Neural cell (in vitro differentiated cells): ENCODE data around the gene TGOLN2. TPM values are rescaled to one million over a fixed set of nuclear protein-coding genes. Genes with fewer than 3 reads are reported as not detected.

Experiments
- H2AFZ ChIP-seq: fragments of 200-600, 300-800 bp; sonication (generic), shearing (Covaris generic); 2 replicates; pipeline ENCODE4 v1.6.0; 2014; ENCODE audit warnings: low read depth, mild to moderate bottlenecking, antibody characterized with exemption, low read length, moderate library complexity
- H3F3A ChIP-seq: fragments of 200-600 bp; shearing (Covaris generic); 2 replicates; pipeline ENCODE4 v1.6.1; 2016; ENCODE audit warnings: mild to moderate bottlenecking, moderate library complexity, mixed read lengths, antibody characterized with exemption, low read length; ENCODE audit not compliant: insufficient read depth, poor library complexity, severe bottlenecking
- H3K27ac ChIP-seq: fragments of 200-600, 300-800 bp; sonication (generic), shearing (Covaris generic); 2 replicates; pipeline ENCODE4 v1.5.1; 2014; ENCODE audit warnings: mild to moderate bottlenecking, low read length, moderate library complexity
- H3K27me3 ChIP-seq: fragments of 300-800, 200-600 bp; sonication (generic), shearing (Covaris generic); 2 replicates; pipeline ENCODE4 v1.6.0; 2014; ENCODE audit warnings: mild to moderate bottlenecking, low read depth, low read length, moderate library complexity; ENCODE audit not compliant: insufficient read depth
- H3K36me3 ChIP-seq: fragments of 300-800, 200-600 bp; sonication (generic), shearing (Covaris generic); 2 replicates; pipeline ENCODE4 v1.5.1; 2014; ENCODE audit warnings: mild to moderate bottlenecking, antibody characterized with exemption, low read length, moderate library complexity; ENCODE audit not compliant: insufficient read depth
- H3K4me2 ChIP-seq: fragments of 300-800, 200-600 bp; sonication (generic), shearing (Covaris generic); 2 replicates; pipeline ENCODE4 v1.6.0; 2014; ENCODE audit warnings: mild to moderate bottlenecking, low read length
- H3K4me3 ChIP-seq: fragments of 300-800, 200-600 bp; sonication (generic), shearing (Covaris generic); 2 replicates; pipeline ENCODE4 v1.5.1; 2014; ENCODE audit warnings: mild to moderate bottlenecking, low read length, moderate library complexity
- H3K79me2 ChIP-seq: fragments of 200-600 bp; shearing (Covaris generic); replicated peaks from 2 replicates; pipeline ENCODE4 v1.6.0; 2014; ENCODE audit warnings: mild to moderate bottlenecking, low read length, moderate library complexity; ENCODE audit not compliant: insufficient read depth
- H3K9ac ChIP-seq: fragments of 300-800, 200-600 bp; sonication (generic), shearing (Covaris generic); 2 replicates; pipeline ENCODE4 v1.6.1; 2016; ENCODE audit warnings: mild to moderate bottlenecking, low read length, mixed read lengths
- H3K9me2 ChIP-seq: fragments of 200-600 bp; shearing (Covaris generic); 2 replicates; pipeline ENCODE4 v1.6.1; 2016; ENCODE audit warnings: mild to moderate bottlenecking, low read length, mixed read lengths; ENCODE audit not compliant: insufficient read depth
- H3K9me3 ChIP-seq: fragments of 200-600, 300-800 bp; sonication (generic), shearing (Covaris generic); 2 replicates; pipeline ENCODE4 v1.6.1; 2016; ENCODE audit warnings: mild to moderate bottlenecking, mixed run types, low read length, moderate library complexity, mixed read lengths
- H4K20me1 ChIP-seq: fragments of 200-600 bp; shearing (Covaris generic); 2 replicates; pipeline ENCODE4 v1.6.1; 2016; ENCODE audit warnings: mild to moderate bottlenecking, mixed run types; ENCODE audit not compliant: insufficient read depth
- EP300 ChIP-seq: fragments of 450-650 bp; conservative IDR thresholded peaks from 2 replicates; pipeline ENCODE4 v1.6.1; 2014; ENCODE audit warnings: antibody characterized with exemption, mild to moderate bottlenecking, moderate library complexity; ENCODE audit not compliant: poor library complexity, severe bottlenecking
- EZH2 ChIP-seq: fragments of 200-600, 300-800 bp; shearing (Covaris generic), sonication (generic); IDR thresholded peaks from 2 replicates; pipeline ENCODE4 v1.6.1; 2014; ENCODE audit warnings: antibody characterized with exemption, low read length, borderline replicate concordance, mild to moderate bottlenecking; ENCODE audit not compliant: insufficient read depth, poor library complexity, severe bottlenecking
- MXI1 ChIP-seq: fragments of 450-650 bp; conservative IDR thresholded peaks from 2 replicates; pipeline ENCODE4 v1.6.1; 2014; ENCODE audit warnings: antibody characterized with exemption, mild to moderate bottlenecking; ENCODE audit not compliant: poor library complexity, severe bottlenecking
- POLR2AphosphoS5 ChIP-seq: IDR thresholded peaks from 2 replicates; pipeline ENCODE4 v1.6.1; 2012
- RAD21 ChIP-seq: fragments of 450-650 bp; conservative IDR thresholded peaks from 2 replicates; pipeline ENCODE4 v1.6.1; 2014; ENCODE audit warnings: antibody characterized with exemption, mild to moderate bottlenecking, moderate library complexity
- SMC3 ChIP-seq: fragments of 450-650 bp; conservative IDR thresholded peaks from 2 replicates; pipeline ENCODE4 v1.6.1; 2014; ENCODE audit warnings: antibody characterized with exemption, mild to moderate bottlenecking, moderate library complexity; ENCODE audit not compliant: poor library complexity
- TAF1 ChIP-seq: IDR thresholded peaks from 2 replicates; pipeline ENCODE4 v1.6.1; 2012; ENCODE audit warnings: low read depth
- polyA plus RNA-seq: library from polyadenylated mRNA; depleted of rRNA; stranded (reverse); fragments of >200 nt; gene quantifications from 2 replicates; pipeline ENCODE4 v1.2.3, GENCODE V29; 2014
- TF ChIP-seq, protein P1 (sequence below): IDR thresholded peaks from 2 replicates; pipeline ENCODE4 v1.6.1; 2012; ENCODE audit warnings: borderline replicate concordance
- TF ChIP-seq, protein P2 (sequence below): fragments of 450-650 bp; IDR thresholded peaks from 2 replicates; pipeline ENCODE4 v1.5.1; 2014; ENCODE audit warnings: antibody characterized with exemption, mild to moderate bottlenecking, moderate library complexity; ENCODE audit not compliant: poor library complexity, severe bottlenecking

TGOLN2 gene
- polyA plus RNA-seq, 1 donor from 2014 or later = 22.7 TPM

DNA sequence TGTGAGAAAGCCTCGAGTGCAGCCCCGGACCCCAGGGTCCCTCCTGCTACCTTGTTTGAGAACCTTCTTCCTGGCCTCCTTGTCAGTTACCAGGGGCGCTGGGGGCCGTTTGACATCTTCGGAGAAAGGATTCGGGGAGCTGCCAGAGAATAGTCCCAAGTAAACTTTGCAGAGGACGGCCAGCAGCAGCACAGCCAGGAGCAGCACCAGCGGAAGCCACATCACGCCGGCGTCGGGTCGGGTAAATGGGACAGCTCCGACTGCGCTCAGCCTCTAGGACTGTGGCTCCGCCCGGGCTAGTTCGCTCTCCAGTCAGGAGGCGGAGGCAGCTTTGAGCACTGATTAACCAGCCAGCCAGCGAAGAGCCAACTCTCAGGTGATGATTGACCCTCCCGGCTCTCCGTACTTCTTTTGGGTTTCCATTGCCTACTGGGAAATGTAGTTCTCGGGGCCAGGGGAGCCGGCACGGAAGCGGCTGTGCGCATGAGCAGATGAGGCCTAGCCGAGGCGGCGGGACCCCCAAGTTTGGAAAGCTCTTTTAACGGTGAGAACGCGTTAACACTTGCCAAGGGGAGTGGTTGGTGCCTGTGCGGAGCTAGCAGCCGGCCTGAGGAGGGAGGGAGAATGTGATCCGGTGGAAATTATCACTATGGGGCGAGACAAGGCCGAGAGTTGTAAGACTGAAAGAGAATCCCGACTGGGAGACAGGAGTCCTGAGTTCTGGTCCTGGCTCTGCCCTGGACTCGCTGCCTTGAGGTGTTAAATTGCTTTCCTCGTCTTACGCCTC lies 26.7 kb upstream of the TGOLN2 start, which contains the start of the genes ELMOD3 and RETSAT:
TSS of gene ELMOD3 (plus strand) at position 484 of the 787 bp plus-strand sequence. CDS start 2,430 bp downstream, outside the sequence.
TSS of gene RETSAT (minus strand) at position 243 of the 787 bp plus-strand sequence. CDS start at position 222, 21 bp downstream.
- Histone ChIP-seq H3K27me3 (no peaks in the 10 kb centered on the region), H3K36me3 (no peaks in the 10 kb centered on the region), H3K4me2 (peak within 1 kb of the TSS; percentile 95), H3K27ac (peak within 1 kb of the TSS; percentile 46), H3K79me2 (peaks cover 4% of the 10 kb centered on the region), H3K9me3 (no peaks in the 10 kb centered on the region), H3F3A (no peaks in the 10 kb centered on the region), H3K4me3 (peak within 1 kb of the TSS; percentile 85), H3K9me2 (no peaks in the 10 kb centered on the region), H4K20me1 (no peaks in the 10 kb centered on the region), H2AFZ (peak within 1 kb of the TSS; percentile 62), H3K9ac (peak within 1 kb of the TSS; percentile 77)
- TF ChIP-seq SMC3 (peak; percentile 60), POLR2AphosphoS5 (peak; percentile 69), RAD21 (no peak), MXI1 (peak; percentile 46), EZH2 (no peak), TAF1 (peak; percentile 58), EP300 (peak; percentile 28)
- TF ChIP-seq, protein P1, sequence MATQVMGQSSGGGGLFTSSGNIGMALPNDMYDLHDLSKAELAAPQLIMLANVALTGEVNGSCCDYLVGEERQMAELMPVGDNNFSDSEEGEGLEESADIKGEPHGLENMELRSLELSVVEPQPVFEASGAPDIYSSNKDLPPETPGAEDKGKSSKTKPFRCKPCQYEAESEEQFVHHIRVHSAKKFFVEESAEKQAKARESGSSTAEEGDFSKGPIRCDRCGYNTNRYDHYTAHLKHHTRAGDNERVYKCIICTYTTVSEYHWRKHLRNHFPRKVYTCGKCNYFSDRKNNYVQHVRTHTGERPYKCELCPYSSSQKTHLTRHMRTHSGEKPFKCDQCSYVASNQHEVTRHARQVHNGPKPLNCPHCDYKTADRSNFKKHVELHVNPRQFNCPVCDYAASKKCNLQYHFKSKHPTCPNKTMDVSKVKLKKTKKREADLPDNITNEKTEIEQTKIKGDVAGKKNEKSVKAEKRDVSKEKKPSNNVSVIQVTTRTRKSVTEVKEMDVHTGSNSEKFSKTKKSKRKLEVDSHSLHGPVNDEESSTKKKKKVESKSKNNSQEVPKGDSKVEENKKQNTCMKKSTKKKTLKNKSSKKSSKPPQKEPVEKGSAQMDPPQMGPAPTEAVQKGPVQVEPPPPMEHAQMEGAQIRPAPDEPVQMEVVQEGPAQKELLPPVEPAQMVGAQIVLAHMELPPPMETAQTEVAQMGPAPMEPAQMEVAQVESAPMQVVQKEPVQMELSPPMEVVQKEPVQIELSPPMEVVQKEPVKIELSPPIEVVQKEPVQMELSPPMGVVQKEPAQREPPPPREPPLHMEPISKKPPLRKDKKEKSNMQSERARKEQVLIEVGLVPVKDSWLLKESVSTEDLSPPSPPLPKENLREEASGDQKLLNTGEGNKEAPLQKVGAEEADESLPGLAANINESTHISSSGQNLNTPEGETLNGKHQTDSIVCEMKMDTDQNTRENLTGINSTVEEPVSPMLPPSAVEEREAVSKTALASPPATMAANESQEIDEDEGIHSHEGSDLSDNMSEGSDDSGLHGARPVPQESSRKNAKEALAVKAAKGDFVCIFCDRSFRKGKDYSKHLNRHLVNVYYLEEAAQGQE = no peak
- TF ChIP-seq, protein P2, sequence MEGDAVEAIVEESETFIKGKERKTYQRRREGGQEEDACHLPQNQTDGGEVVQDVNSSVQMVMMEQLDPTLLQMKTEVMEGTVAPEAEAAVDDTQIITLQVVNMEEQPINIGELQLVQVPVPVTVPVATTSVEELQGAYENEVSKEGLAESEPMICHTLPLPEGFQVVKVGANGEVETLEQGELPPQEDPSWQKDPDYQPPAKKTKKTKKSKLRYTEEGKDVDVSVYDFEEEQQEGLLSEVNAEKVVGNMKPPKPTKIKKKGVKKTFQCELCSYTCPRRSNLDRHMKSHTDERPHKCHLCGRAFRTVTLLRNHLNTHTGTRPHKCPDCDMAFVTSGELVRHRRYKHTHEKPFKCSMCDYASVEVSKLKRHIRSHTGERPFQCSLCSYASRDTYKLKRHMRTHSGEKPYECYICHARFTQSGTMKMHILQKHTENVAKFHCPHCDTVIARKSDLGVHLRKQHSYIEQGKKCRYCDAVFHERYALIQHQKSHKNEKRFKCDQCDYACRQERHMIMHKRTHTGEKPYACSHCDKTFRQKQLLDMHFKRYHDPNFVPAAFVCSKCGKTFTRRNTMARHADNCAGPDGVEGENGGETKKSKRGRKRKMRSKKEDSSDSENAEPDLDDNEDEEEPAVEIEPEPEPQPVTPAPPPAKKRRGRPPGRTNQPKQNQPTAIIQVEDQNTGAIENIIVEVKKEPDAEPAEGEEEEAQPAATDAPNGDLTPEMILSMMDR = no peak

- peaks cover 4% of the 10 kb centered on the region for H3K79me2 ChIP-seq
- H3K9me2 ChIP-seq = no peaks in the 10 kb centered on the region
- peak overlapping the region; percentile 46 for H3K27ac ChIP-seq
- H3K4me3 ChIP-seq = peak overlapping the region; percentile 85
- peak overlapping the region; percentile 56 for H3K4me2 ChIP-seq
- no peak for TF ChIP-seq EZH2
- TF ChIP-seq RAD21 = no peak
- TF ChIP-seq, protein P2 = no peak
- TF ChIP-seq, protein P1 = no peak
- TF ChIP-seq TAF1 = no peak
- TF ChIP-seq EP300 = no peak
- TF ChIP-seq POLR2AphosphoS5 = no peak
- no peak for TF ChIP-seq MXI1
- TF ChIP-seq SMC3 = no peak
- H3K36me3 ChIP-seq = no peaks in the 10 kb centered on the region
- peak overlapping the region; percentile 77 for H3K9ac ChIP-seq
- H3K27me3 ChIP-seq = no peaks in the 10 kb centered on the region
- H4K20me1 ChIP-seq = no peaks in the 10 kb centered on the region
- H3F3A ChIP-seq = no peaks in the 10 kb centered on the region
- H3K9me3 ChIP-seq = no peaks in the 10 kb centered on the region
- H2AFZ ChIP-seq = peak overlapping the region; percentile 29
Measured at GRCh38 chr2:85353876-85354285, 26.1 kb upstream of the TGOLN2 start.
